HepG2 (cell line): Measurements from ENCODE around the gene PUM1.
A peak's percentile ranks its signal among the peaks of the same experiment; 100 is the strongest.

ENCODE experiments used
- EP300 ChIP-seq, 3 experiments: sonication (generic) in 1 of 3; formaldehyde crosslinking in 1 of 3; IDR thresholded peaks; 2 replicates each; pipeline versions ENCODE4 v1.5.1 to v1.6.1; 2011 to 2020; ENCODE audit warnings: low read depth in 2 of 3, low read length in 2 of 3, borderline replicate concordance in 1 of 3, improper control_type of control experiment in 1 of 3, mild to moderate bottlenecking in 1 of 3, missing genetic modification reagents in 1 of 3, moderate library complexity in 1 of 3
- KAT7 ChIP-seq: IDR thresholded peaks from 2 replicates; pipeline ENCODE4 v1.6.1; 2018; ENCODE audit warnings: borderline replicate concordance, missing compliant biosample characterization
- MXI1 ChIP-seq: IDR thresholded peaks from 3 replicates; pipeline ENCODE4 v1.6.1; 2012; ENCODE audit warnings: low read depth, low read length, inconsistent platforms, borderline replicate concordance
- NBN ChIP-seq: fragments of 450-650 bp; conservative IDR thresholded peaks from 2 replicates; pipeline ENCODE4 v1.6.1; 2017
- POLR2A ChIP-seq, 2 experiments: IDR thresholded peaks; 2 replicates each; pipeline ENCODE4 v1.6.1; 2011; ENCODE audit warnings: low read depth in 2 of 2, low read length in 2 of 2, mild to moderate bottlenecking in 1 of 2, moderate library complexity in 1 of 2; ENCODE audit not compliant: insufficient read depth in 1 of 2
- POLR2AphosphoS2 ChIP-seq: IDR thresholded peaks from 2 replicates; pipeline ENCODE4 v1.6.1; 2011; ENCODE audit warnings: low read depth, low read length, improper control_type of control experiment
- PRDM4 ChIP-seq: sonication (generic); formaldehyde crosslinking; IDR thresholded peaks from 2 replicates; pipeline ENCODE4 v1.9.0; 2021; ENCODE audit warnings: missing genetic modification reagents, borderline replicate concordance
- TBP ChIP-seq: sonication (generic); formaldehyde crosslinking; IDR thresholded peaks from 2 replicates; pipeline ENCODE4 v1.5.0; 2020; ENCODE audit warnings: missing genetic modification reagents
- ZNF549 ChIP-seq: sonication (generic); formaldehyde crosslinking; IDR thresholded peaks from 2 replicates; pipeline ENCODE4 v1.5.0; 2020; ENCODE audit warnings: missing genetic modification reagents
- ZZZ3 ChIP-seq: sonication (generic); formaldehyde crosslinking; IDR thresholded peaks from 2 replicates; pipeline ENCODE4 v1.4.0; 2020; ENCODE audit warnings: missing genetic modification reagents, mild to moderate bottlenecking, borderline replicate concordance
- TF ChIP-seq, protein P1 (sequence below): sonication (generic); formaldehyde crosslinking; IDR thresholded peaks from 2 replicates; pipeline ENCODE4 v1.5.0; 2020; ENCODE audit warnings: mild to moderate bottlenecking, missing genetic modification reagents, moderate library complexity
- TF ChIP-seq, protein P2 (sequence below): sonication (generic); formaldehyde crosslinking; IDR thresholded peaks from 2 replicates; pipeline ENCODE4 v1.4.0; 2020; ENCODE audit warnings: missing genetic modification reagents, borderline replicate concordance

- TF ChIP-seq ZZZ3 (CRISPR knock-in tag) (no peak), KAT7 (CRISPR knock-in tag) (no peak), MXI1 (no peak), TBP (CRISPR knock-in tag) (no peak), NBN (no peak), POLR2AphosphoS2 (no peak), ZNF549 (CRISPR knock-in tag) (no peak), POLR2A (IDR thresholded peaks at IDR 0.05; ENCODE audit: insufficient read depth in 1 of 2, low read depth in 2 of 2, low read length in 2 of 2) (no peak), PRDM4 (no peak), EP300 (IDR thresholded peaks at IDR 0.05; ENCODE audit: low read depth in 2 of 2, low read length in 2 of 2) (no peak), EP300 (CRISPR knock-in tag; IDR thresholded peaks at IDR 0.05; ENCODE audit: borderline replicate concordance) (no peak)
- TF ChIP-seq, protein P1, sequence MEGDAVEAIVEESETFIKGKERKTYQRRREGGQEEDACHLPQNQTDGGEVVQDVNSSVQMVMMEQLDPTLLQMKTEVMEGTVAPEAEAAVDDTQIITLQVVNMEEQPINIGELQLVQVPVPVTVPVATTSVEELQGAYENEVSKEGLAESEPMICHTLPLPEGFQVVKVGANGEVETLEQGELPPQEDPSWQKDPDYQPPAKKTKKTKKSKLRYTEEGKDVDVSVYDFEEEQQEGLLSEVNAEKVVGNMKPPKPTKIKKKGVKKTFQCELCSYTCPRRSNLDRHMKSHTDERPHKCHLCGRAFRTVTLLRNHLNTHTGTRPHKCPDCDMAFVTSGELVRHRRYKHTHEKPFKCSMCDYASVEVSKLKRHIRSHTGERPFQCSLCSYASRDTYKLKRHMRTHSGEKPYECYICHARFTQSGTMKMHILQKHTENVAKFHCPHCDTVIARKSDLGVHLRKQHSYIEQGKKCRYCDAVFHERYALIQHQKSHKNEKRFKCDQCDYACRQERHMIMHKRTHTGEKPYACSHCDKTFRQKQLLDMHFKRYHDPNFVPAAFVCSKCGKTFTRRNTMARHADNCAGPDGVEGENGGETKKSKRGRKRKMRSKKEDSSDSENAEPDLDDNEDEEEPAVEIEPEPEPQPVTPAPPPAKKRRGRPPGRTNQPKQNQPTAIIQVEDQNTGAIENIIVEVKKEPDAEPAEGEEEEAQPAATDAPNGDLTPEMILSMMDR (CRISPR knock-in tag), result peak; percentile 91
- TF ChIP-seq, protein P2, sequence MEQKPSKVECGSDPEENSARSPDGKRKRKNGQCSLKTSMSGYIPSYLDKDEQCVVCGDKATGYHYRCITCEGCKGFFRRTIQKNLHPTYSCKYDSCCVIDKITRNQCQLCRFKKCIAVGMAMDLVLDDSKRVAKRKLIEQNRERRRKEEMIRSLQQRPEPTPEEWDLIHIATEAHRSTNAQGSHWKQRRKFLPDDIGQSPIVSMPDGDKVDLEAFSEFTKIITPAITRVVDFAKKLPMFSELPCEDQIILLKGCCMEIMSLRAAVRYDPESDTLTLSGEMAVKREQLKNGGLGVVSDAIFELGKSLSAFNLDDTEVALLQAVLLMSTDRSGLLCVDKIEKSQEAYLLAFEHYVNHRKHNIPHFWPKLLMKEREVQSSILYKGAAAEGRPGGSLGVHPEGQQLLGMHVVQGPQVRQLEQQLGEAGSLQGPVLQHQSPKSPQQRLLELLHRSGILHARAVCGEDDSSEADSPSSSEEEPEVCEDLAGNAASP, result no peak
Measured at GRCh38 chr1:30911059-30911954, 154.2 kb downstream of the PUM1 start.
